HG02571 (cell line): Measurements from ENCODE around the gene IGSF8.

Experiments used
- ATAC-seq: cut with Tn5 transposase; IDR thresholded peaks from one replicate; pipeline ENCODE4 v1.9.1; 2021; ENCODE audit warnings: mild to moderate bottlenecking, moderate library complexity; ENCODE audit not compliant: unreplicated experiment

IGSF8 gene

DNA sequence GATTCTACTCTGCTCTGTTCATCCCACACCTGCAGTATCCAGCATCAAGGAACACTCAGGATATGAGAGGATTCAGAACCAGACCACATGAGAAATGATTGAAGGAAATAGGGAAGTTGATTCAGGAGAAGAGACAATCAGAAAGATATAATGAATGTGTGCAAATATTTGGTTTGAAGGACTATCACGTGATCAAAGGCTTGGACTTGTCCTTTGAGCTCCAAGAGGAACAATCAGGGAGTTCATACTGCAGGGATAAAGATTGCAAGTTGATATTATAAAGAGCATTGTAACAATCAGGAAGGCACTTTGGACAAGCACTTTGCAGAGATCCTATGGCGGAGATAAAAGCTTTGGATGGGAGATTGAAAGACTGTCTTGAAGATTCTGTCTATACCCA, 52.8 kb downstream of the IGSF8 start:
- no peak for ATAC-seq

DNA sequence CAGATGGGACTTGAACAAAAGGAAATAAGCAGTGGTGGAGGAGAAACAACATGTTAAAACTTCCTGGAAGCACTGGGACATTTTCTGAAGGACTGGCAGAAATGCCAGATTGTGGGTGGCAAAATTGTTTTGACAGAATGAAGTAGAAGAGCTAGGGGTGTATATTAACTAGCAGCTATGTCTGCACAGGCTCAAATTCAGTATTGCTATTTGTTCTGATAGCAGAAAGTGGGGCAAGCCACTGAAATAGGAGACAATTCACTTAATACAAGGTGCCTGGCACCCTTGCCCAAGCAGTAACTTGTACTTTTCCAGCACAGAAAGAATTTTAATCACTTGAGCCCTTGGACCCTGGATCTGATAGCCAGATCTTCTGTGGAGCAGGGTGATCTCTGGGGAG, 54.9 kb downstream of the IGSF8 start:
- ATAC-seq = no peak
